Stomach smooth muscle (tissue), 2 donors: ENCODE data around the gene DCXR.

Experiments
- H3K27ac ChIP-seq: one replicate; pipeline ENCODE4 v1.7.0; 2013; ENCODE audit warnings: mild to moderate bottlenecking, low read length, inconsistent platforms
- H3K27me3 ChIP-seq, 2 donors: one replicate each; pipeline ENCODE4 v1.7.0; 2013; ENCODE audit warnings: low read length in 2 of 2; ENCODE audit not compliant: insufficient read depth in 2 of 2, control insufficient read depth in 1 of 2
- H3K36me3 ChIP-seq, 2 donors: one replicate each; pipeline ENCODE4 v1.7.0; 2013; ENCODE audit warnings: low read length in 2 of 2; ENCODE audit not compliant: control insufficient read depth in 2 of 2, insufficient read depth in 2 of 2
- H3K4me1 ChIP-seq: one replicate; pipeline ENCODE4 v1.7.0; 2013; ENCODE audit warnings: low read length; ENCODE audit not compliant: control insufficient read depth, insufficient read depth
- H3K4me3 ChIP-seq, 2 donors: one replicate each; pipeline ENCODE4 v1.7.0; 2013; ENCODE audit warnings: low read length in 2 of 2
- H3K9ac ChIP-seq, 2 donors: one replicate each; pipeline ENCODE4 v1.7.0; 2013; ENCODE audit warnings: low read length in 2 of 2, mild to moderate bottlenecking in 1 of 2
- H3K9me3 ChIP-seq, 2 donors: one replicate each; pipeline ENCODE4 v1.7.0; 2013; ENCODE audit warnings: low read length in 2 of 2; ENCODE audit not compliant: control insufficient read depth in 2 of 2
- donor health status: healthy.
- donor health status: Pancreatic carcinoma.

The DCXR gene

GRCh38 chr17:82028966-82029365 is 8.5 kb downstream of the DCXR start:
- Histone ChIP-seq H3K27me3 (peaks cover 0 to 12% of the 10 kb centered on the region in 2 donors), H3K36me3 (no peaks in the 10 kb centered on the region), H3K9ac (no peak overlapping the region), H3K4me3 (no peak overlapping the region), H3K4me1 (peaks cover 33% of the 10 kb centered on the region), H3K9me3 (no peaks in the 10 kb centered on the region), H3K27ac (no peak overlapping the region)

GRCh38 chr17:82028246-82028645 is 9.3 kb downstream of the DCXR start:
- Histone ChIP-seq H3K4me3 (no peak overlapping the region), H3K4me1 (peaks cover 40% of the 10 kb centered on the region), H3K27ac (no peak overlapping the region), H3K9ac (no peak overlapping the region), H3K27me3 (peaks cover 0 to 12% of the 10 kb centered on the region in 2 donors), H3K36me3 (no peaks in the 10 kb centered on the region), H3K9me3 (no peaks in the 10 kb centered on the region)

- Histone ChIP-seq H3K27ac (no peak overlapping the region), H3K36me3 (no peaks in the 10 kb centered on the region), H3K9ac (no peak overlapping the region), H3K4me3 (no peak overlapping the region), H3K4me1 (peaks cover 45% of the 10 kb centered on the region), H3K9me3 (no peaks in the 10 kb centered on the region), H3K27me3 (no peaks in the 10 kb centered on the region)
Measured at GRCh38 chr17:82025401-82026107, 11.9 kb downstream of the DCXR start.

GRCh38 chr17:82024859-82025258 is 12.6 kb downstream of the DCXR start:
- H3K4me3 ChIP-seq: no peak overlapping the region
- no peak overlapping the region for H3K27ac ChIP-seq
- H3K4me1 ChIP-seq: peaks cover 38% of the 10 kb centered on the region
- no peaks in the 10 kb centered on the region for H3K9me3 ChIP-seq
- H3K9ac ChIP-seq: no peak overlapping the region
- H3K27me3 ChIP-seq: no peaks in the 10 kb centered on the region
- H3K36me3 ChIP-seq: no peaks in the 10 kb centered on the region

DNA sequence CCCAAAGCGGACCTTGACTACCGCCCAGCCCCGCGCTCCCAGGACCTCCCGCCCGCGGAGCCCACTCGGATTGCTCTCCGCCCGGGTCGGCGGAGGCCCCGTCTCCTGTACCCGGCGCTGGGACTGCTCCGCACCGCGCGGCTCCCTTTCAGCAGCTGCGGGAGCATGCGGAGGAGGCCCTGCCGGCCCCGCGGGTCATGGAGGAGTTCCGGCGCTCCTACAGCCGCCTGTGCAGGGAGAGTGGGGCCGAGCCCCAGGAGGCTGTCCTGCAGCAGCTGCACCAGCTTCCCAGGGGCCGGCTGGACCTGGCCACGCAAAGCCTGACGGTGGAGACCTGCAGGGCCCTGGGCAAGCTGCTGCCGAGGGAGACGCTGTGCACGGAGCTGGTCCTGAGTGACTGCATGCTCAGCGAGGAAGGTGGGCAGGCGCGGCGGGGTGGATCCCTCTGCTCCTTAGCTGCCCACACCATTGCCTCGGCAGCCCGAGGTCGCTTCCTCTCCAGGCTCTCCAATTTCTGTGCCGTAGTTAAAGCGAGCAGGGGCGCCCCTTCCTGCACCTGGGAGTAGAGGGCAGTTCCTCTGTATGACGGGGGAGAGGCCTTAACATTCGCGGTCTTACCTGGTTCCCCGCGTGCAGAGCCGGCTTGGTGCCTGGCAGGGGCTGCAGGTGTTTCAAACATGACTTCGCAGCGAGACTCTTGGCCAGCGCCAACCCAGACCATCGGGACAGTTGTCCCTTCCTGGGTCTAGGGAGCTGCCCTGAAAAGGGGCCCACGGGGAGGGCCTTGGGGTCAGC is 13.9 kb downstream of the DCXR start:
- Histone ChIP-seq H3K4me3 (peak overlapping the region; percentile 76 to 79), H3K27ac (no peak overlapping the region), H3K4me1 (peaks cover 37% of the 10 kb centered on the region), H3K36me3 (peaks cover 2 to 3% of the 10 kb centered on the region in 2 donors), H3K9ac (peak overlapping the region; percentile 53 to 55), H3K27me3 (no peaks in the 10 kb centered on the region), H3K9me3 (no peaks in the 10 kb centered on the region)

GRCh38 chr17:82022981-82023446 is 14.5 kb downstream of the DCXR start, which contains the start of gene LRRC45:
LRRC45 (plus strand) TSS chr17:82023305; CDS start chr17:82023644, 339 bp downstream.
- H3K4me3 ChIP-seq: peak within 1 kb of the TSS; percentile 76 to 85

GRCh38 chr17:82022310-82022980 is 15.1 kb downstream of the DCXR start, which contains the start of gene CENPX:
CENPX (minus strand) TSS chr17:82022878; CDS start chr17:82022861, 17 bp downstream.
- no peaks in the 10 kb centered on the region for H3K9me3 ChIP-seq
- H3K4me3 ChIP-seq: peak within 1 kb of the TSS; percentile 76 to 85
- no peak within 1 kb of the TSS for H3K27ac ChIP-seq
- no peaks in the 10 kb centered on the region for H3K27me3 ChIP-seq
- peaks cover 37% of the 10 kb centered on the region for H3K4me1 ChIP-seq
- H3K9ac ChIP-seq: peak within 1 kb of the TSS; percentile 80 to 83
- H3K36me3 ChIP-seq: peaks cover 3 to 5% of the 10 kb centered on the region in 2 donors

More at GRCh38 chr17:82022981-82023446, 14.5 kb downstream of the DCXR start, which contains the start of gene LRRC45:
- Histone ChIP-seq H3K27me3 (no peaks in the 10 kb centered on the region), H3K9ac (peak within 1 kb of the TSS; percentile 80 to 83), H3K9me3 (no peaks in the 10 kb centered on the region), H3K4me1 (peaks cover 37% of the 10 kb centered on the region), H3K36me3 (peaks cover 3 to 5% of the 10 kb centered on the region in 2 donors), H3K27ac (no peak within 1 kb of the TSS)

DNA sequence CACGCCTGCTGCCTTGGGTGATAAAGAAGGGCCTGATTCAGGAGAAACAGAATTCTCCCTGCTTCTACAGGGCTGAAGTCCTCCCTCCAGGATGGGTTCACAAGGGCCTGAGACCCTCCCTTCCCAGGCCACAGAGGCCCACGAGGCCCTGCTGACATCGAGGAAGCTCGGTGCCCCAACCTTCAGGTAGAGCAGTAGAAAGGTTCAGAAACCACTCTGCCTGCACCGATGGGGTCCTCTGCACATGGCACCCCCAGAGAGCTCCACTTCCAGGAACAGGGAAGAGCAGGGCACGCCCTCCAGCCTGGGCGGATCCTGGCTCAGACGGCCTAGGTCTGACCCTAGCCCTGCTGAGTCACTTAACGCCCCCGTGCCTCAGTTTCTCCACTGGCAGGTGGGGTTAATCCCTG is 15.6 kb downstream of the DCXR start:
- Histone ChIP-seq H3K9ac (peak overlapping the region; percentile 80 to 83), H3K4me1 (peaks cover 37% of the 10 kb centered on the region), H3K4me3 (peak overlapping the region; percentile 66 to 85), H3K27me3 (no peaks in the 10 kb centered on the region), H3K27ac (no peak overlapping the region), H3K9me3 (no peaks in the 10 kb centered on the region), H3K36me3 (peaks cover 3 to 5% of the 10 kb centered on the region in 2 donors)

DNA sequence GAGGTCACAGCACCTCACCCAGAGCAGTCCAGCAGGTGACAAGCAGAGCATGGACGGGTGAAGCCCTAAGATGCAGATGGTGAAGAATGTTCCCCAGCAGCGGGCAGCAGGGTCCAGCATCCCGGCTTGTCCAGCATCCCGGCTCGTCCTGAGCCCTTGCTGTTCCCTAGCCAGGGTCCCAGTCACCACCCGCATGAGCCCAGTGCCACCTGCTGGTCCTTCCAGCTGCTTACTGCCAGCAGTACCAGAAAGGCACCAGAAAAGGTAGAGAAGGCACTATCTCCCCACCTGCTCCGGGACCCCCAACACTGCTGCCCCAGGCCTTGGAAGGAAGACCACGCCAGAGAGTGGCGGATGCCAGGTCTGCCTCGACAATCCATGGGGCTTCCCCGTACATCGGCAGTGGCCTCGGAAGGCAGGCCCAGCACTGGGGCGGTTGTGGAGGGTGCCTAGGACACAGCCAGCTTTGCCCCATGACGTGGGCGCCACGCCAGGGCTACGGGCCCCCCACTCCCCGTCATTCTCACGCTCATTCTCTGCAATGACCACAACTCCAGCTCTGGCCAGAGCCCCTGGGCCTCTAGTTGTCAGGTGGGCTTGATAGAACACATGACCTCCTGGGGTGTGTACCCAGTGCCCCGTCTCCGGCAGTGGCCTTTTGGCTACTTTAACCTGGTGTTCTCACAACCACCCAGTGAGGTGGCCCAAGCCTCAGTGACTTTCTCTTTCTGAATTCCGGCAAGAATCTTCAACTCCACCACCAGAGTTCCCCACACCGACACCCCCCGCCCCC is 16.2 kb downstream of the DCXR start:
- peaks cover 37% of the 10 kb centered on the region for H3K4me1 ChIP-seq
- no peaks in the 10 kb centered on the region for H3K27me3 ChIP-seq
- peak overlapping the region; percentile 80 to 83 for H3K9ac ChIP-seq
- H3K36me3 ChIP-seq: peaks cover 3 to 5% of the 10 kb centered on the region in 2 donors
- H3K9me3 ChIP-seq: no peaks in the 10 kb centered on the region
- no peak overlapping the region for H3K27ac ChIP-seq
- peak overlapping the region; percentile 66 to 85 for H3K4me3 ChIP-seq
